Suprapubic skin (tissue), 4 donors: ENCODE measurements around the gene PRM2. TPM values are rescaled to one million over a fixed set of nuclear protein-coding genes. Genes with fewer than 3 reads are reported as not detected.

Source experiments
- DNase-seq, 2 donors: peaks; one replicate each; pipeline ENCODE4 v3.0.0-alpha.2; 2019; ENCODE audit warnings: low spot score in 2 of 2
- H3K27ac ChIP-seq: fragments of 200-600 bp; sonication (generic); one replicate; pipeline ENCODE4 v1.5.1; 2019
- H3K27me3 ChIP-seq: fragments of 200-600 bp; sonication (generic); one replicate; pipeline ENCODE4 v1.5.1; 2019
- H3K36me3 ChIP-seq: fragments of 200-600 bp; sonication (generic); one replicate; pipeline ENCODE4 v1.5.1; 2019
- H3K4me1 ChIP-seq: fragments of 200-600 bp; sonication (generic); one replicate; pipeline ENCODE4 v1.5.1; 2019
- H3K4me3 ChIP-seq: fragments of 200-600 bp; sonication (generic); one replicate; pipeline ENCODE4 v1.5.1; 2019; ENCODE audit warnings: mild to moderate bottlenecking
- H3K9me3 ChIP-seq: fragments of 200-600 bp; sonication (generic); one replicate; pipeline ENCODE4 v1.5.1; 2019
- EP300 ChIP-seq: sonication (generic); formaldehyde crosslinking; IDR thresholded peaks from one replicate; pipeline ENCODE4 v1.6.1; 2017; ENCODE audit warnings: antibody characterized with exemption
- POLR2A ChIP-seq, 2 donors: fragments of 450-650 bp; IDR thresholded peaks; one replicate each; pipeline ENCODE4 v1.6.1; 2017; ENCODE audit warnings: antibody characterized with exemption in 2 of 2, mild to moderate bottlenecking in 2 of 2, moderate library complexity in 2 of 2
- POLR2AphosphoS5 ChIP-seq, 3 donors: sonication (generic); formaldehyde crosslinking; IDR thresholded peaks; one replicate each; pipeline ENCODE4 v1.6.1; 2017; ENCODE audit warnings: antibody characterized with exemption in 3 of 3
- WGBS: methylation state at CpG from one replicate; pipeline ENCODE4 v1.1.5; 2018; 5-methylcytosine and 5-hydroxymethylcytosine counted together
- total RNA-seq, 4 donors: library from RNA; depleted of rRNA; stranded (reverse); fragments of >200 nt; gene quantifications; one replicate each; pipeline ENCODE4 v1.1.0, GENCODE V29; 2016
- TF ChIP-seq, protein P1 (sequence below), 2 donors: fragments of 200-600 bp in 1 of 2; fragments of 450-650 bp in 1 of 2; sonication (generic) in 1 of 2; IDR thresholded peaks; one replicate each; pipeline ENCODE4 v1.5.1; 2016 to 2019; ENCODE audit warnings: antibody characterized with exemption in 2 of 2, mild to moderate bottlenecking in 1 of 2, moderate library complexity in 1 of 2

Gene PRM2
- total RNA-seq, 4 donors from 2014 or later: not detected

DNA sequence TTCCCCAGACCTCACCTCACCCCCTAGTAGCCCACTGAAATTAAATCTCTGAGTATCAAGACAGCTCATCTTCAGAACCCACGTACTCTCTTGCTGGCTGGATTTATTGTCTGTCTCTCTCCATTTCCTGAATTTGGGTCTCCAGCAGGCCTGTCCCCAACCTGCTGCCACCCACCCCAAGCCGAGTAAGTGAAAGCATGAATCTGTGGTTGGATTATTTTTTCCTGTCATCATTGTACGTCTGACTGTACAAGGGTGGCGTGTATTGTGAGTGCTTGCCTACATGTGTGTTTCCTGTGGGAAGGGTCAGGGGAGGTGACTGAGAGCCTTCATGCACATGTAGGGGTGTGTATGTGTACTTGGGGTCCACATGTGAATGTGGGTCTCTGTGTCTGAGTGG is 12.5 kb downstream of the PRM2 start:
- Histone ChIP-seq H3K36me3 (no peaks in the 10 kb centered on the region), H3K4me3 (no peak overlapping the region), H3K4me1 (peaks cover 10% of the 10 kb centered on the region), H3K27ac (no peak overlapping the region), H3K27me3 (no peaks in the 10 kb centered on the region), H3K9me3 (no peaks in the 10 kb centered on the region)
- TF ChIP-seq POLR2AphosphoS5 (IDR thresholded peaks at IDR 0.05) (no peak), POLR2A (IDR thresholded peaks at IDR 0.05) (no peak), EP300 (no peak)
- TF ChIP-seq, protein P1, sequence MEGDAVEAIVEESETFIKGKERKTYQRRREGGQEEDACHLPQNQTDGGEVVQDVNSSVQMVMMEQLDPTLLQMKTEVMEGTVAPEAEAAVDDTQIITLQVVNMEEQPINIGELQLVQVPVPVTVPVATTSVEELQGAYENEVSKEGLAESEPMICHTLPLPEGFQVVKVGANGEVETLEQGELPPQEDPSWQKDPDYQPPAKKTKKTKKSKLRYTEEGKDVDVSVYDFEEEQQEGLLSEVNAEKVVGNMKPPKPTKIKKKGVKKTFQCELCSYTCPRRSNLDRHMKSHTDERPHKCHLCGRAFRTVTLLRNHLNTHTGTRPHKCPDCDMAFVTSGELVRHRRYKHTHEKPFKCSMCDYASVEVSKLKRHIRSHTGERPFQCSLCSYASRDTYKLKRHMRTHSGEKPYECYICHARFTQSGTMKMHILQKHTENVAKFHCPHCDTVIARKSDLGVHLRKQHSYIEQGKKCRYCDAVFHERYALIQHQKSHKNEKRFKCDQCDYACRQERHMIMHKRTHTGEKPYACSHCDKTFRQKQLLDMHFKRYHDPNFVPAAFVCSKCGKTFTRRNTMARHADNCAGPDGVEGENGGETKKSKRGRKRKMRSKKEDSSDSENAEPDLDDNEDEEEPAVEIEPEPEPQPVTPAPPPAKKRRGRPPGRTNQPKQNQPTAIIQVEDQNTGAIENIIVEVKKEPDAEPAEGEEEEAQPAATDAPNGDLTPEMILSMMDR (IDR thresholded peaks at IDR 0.05): no peak
- 76% methylated on average over 4 of the region's 4 CpGs for WGBS
- DNase-seq: no peak

DNA sequence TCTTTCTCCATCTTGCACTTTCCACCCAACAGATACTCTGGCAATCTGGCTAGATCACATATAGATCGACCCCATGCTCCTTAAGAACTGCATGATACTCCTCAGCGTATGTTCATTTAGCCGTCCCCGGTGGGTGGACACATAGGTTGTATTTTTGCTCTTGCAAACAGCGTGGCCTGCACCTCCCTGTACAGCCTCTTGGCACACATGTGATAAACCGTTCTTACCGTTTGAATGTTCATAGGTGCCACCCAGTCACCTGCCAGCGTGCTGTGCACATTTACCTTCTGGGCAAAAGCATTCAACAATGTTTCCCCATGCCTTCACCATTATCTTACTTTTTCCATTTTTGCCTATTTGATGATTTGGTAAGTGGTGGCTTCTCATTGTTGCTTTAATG is 13.4 kb downstream of the PRM2 start:
- H3K36me3 ChIP-seq: no peaks in the 10 kb centered on the region
- peaks cover 17% of the 10 kb centered on the region for H3K4me1 ChIP-seq
- H3K27me3 ChIP-seq: no peaks in the 10 kb centered on the region
- DNase-seq: no peak
- H3K9me3 ChIP-seq: no peaks in the 10 kb centered on the region
- 65% methylated on average over 8 of the region's 8 CpGs for WGBS
- no peak overlapping the region for H3K4me3 ChIP-seq
- TF ChIP-seq EP300 (no peak), POLR2AphosphoS5 (IDR thresholded peaks at IDR 0.05) (no peak), POLR2A (IDR thresholded peaks at IDR 0.05) (no peak)
- TF ChIP-seq, protein P1 (IDR thresholded peaks at IDR 0.05): no peak
- no peak overlapping the region for H3K27ac ChIP-seq

DNA sequence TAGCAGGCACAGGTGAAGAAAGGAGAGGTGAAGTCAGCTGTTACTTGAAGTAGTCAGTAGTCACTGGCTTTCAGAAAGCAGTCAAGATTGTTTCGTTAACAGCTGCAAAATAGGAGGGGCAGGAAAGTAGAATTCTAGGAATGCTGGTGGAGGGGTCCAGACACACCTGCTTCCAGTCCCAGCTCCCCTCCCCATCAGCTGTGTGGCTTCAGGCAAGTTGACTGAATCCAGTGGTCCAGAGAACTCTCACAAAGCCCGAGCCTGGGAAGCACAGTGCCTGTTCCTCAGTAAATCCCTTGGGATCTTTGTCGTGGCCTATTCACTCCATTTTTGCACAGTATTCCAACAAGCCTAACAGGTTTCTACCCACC is 15.7 kb downstream of the PRM2 start:
- no peak overlapping the region for H3K4me3 ChIP-seq
- no peaks in the 10 kb centered on the region for H3K27me3 ChIP-seq
- no peaks in the 10 kb centered on the region for H3K9me3 ChIP-seq
- H3K36me3 ChIP-seq: no peaks in the 10 kb centered on the region
- 59% methylated on average over 3 of the region's 3 CpGs for WGBS
- no peak overlapping the region for H3K27ac ChIP-seq
- peaks cover 28% of the 10 kb centered on the region for H3K4me1 ChIP-seq
- TF ChIP-seq EP300 (no peak), POLR2A (IDR thresholded peaks at IDR 0.05) (no peak), POLR2AphosphoS5 (IDR thresholded peaks at IDR 0.05) (no peak)
- TF ChIP-seq, protein P1 (IDR thresholded peaks at IDR 0.05): no peak
- no peak for DNase-seq

DNA sequence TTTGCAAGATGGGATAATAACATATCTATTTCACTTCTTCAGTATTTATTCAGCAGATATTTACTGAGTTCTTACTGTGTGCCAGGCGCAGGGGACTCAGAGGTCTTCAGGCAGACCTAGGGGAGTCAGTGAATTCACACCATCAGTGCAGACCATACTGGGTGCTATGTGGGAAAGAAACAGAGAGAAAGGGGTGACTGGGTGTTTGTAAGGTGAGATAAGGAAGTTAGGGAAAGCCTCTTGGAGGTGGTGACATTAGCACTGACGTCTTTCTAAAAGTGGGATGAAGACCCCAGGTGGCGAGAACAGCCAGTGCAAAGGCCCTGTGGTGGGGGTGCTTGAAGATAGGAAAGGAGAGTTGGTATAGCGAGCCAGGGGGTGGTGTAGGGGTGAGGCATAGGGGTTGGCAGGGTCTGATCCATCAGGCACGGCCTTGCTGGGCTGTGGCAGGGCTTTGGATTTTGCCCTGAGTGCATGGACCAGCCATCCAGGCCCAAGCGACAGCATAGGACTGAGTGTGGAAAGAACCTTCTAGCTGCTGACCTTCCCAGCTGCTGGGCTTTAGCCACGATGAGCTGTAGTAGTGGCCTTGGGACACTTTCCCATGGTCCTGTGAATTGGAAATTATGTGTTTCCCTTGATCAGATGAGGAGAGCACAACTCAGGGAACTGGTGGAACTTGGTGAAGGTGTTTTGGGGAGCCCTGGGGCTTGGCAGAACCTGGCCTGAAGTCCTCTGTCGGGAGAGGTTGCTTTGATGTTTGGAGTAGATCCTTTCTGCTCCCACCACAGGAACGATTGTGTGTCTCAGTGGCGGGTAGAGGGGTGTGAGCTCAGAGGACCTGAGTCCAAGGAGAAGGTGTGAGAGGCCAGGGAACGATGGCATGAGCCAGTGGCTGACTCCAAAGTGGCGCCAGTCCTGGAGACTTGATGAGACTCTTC is 16.4 kb downstream of the PRM2 start:
- 92% methylated on average over 12 of the region's 12 CpGs for WGBS
- Histone ChIP-seq H3K27ac (no peak overlapping the region), H3K4me1 (peaks cover 33% of the 10 kb centered on the region), H3K9me3 (no peaks in the 10 kb centered on the region), H3K36me3 (no peaks in the 10 kb centered on the region), H3K4me3 (no peak overlapping the region), H3K27me3 (no peaks in the 10 kb centered on the region)
- TF ChIP-seq EP300 (no peak), POLR2AphosphoS5 (IDR thresholded peaks at IDR 0.05) (no peak), POLR2A (IDR thresholded peaks at IDR 0.05) (no peak)
- TF ChIP-seq, protein P1 (IDR thresholded peaks at IDR 0.05): no peak
- DNase-seq: no peak
